OCI-M2 (cell line): ENCODE results near the gene CPLANE2.
"Not testable (repeated sequence)": the region's sequence is repeated elsewhere in the genome, so short reads cannot be mapped to it uniquely, and the experiment has no call there.

Source experiments
- DNase-seq: peaks from one replicate; lab custom pipeline; 2025; ENCODE audit not compliant: unreplicated experiment; lab: John Stamatoyannopoulos, UW

Gene CPLANE2

GRCh38 chr1:16236511-16237342, at the start of gene CPLANE2:
Gene CPLANE2 (minus strand): TSS chr1:16237183. CDS start chr1:16236742, 441 bp downstream.
- DNase-seq = peak; percentile 68

- no peak for DNase-seq
These were observed 49.1 kb upstream of the CPLANE2 start for GRCh38 chr1:16286122-16286521.

- DNase-seq = no peak
These were observed 44.8 kb upstream of the CPLANE2 start for GRCh38 chr1:16281765-16282164.

- no peak for DNase-seq
These were observed 42.2 kb upstream of the CPLANE2 start for GRCh38 chr1:16279186-16279585.

GRCh38 chr1:16276302-16277030, 39.5 kb upstream of the CPLANE2 start:
- no peak for DNase-seq

GRCh38 chr1:16275591-16275990, 38.6 kb upstream of the CPLANE2 start:
- DNase-seq = no peak

- DNase-seq = no peak
These were observed 30.8 kb upstream of the CPLANE2 start for GRCh38 chr1:16267690-16268180.

GRCh38 chr1:16266411-16267118, 29.6 kb upstream of the CPLANE2 start:
- DNase-seq = no peak

- DNase-seq = no peak
These were observed 25.1 kb upstream of the CPLANE2 start for GRCh38 chr1:16262067-16262466.

GRCh38 chr1:16260814-16261213, 23.8 kb upstream of the CPLANE2 start:
- DNase-seq = no peak

- no peak for DNase-seq
These were observed 21.7 kb upstream of the CPLANE2 start for GRCh38 chr1:16258591-16259135.

- no peak for DNase-seq
These were observed 21.0 kb upstream of the CPLANE2 start for GRCh38 chr1:16257968-16258367.

- not testable (repeated sequence) for DNase-seq
These were observed 20.6 kb upstream of the CPLANE2 start for GRCh38 chr1:16257556-16257955.

- no peak for DNase-seq
These were observed 19.5 kb upstream of the CPLANE2 start for GRCh38 chr1:16256478-16256877.

GRCh38 chr1:16254263-16254928, 17.4 kb upstream of the CPLANE2 start:
- DNase-seq = no peak

GRCh38 chr1:16253332-16253922, 16.4 kb upstream of the CPLANE2 start:
- DNase-seq = no peak

GRCh38 chr1:16252912-16253311, 15.9 kb upstream of the CPLANE2 start:
- no peak for DNase-seq

GRCh38 chr1:16251381-16251780, 14.4 kb upstream of the CPLANE2 start:
- no peak for DNase-seq

- no peak for DNase-seq
These were observed 13.7 kb upstream of the CPLANE2 start for GRCh38 chr1:16250524-16251251.
